ENCODE data around the gene COL4A6. TPM values are rescaled to one million over a fixed set of nuclear protein-coding genes. Genes with fewer than 3 reads are reported as not detected.

COL4A6 gene
- total RNA-seq, 1 donor from 2014 or later, result 1.0 TPM

GRCh38 chrX:108156934-108157466, 281.2 kb downstream of the COL4A6 start:
- Histone ChIP-seq H3K4me3 (ENCODE audit: low read length in 3 of 3) (no peak overlapping the region), H3K27me3 (ENCODE audit: control insufficient read depth in 3 of 3, insufficient read depth in 3 of 3, low read length in 3 of 3) (peaks cover 0 to 5% (median 0%) of the 10 kb centered on the region in 3 donors), H3K27ac (ENCODE audit: low read depth, low read length) (no peak overlapping the region)

DNA sequence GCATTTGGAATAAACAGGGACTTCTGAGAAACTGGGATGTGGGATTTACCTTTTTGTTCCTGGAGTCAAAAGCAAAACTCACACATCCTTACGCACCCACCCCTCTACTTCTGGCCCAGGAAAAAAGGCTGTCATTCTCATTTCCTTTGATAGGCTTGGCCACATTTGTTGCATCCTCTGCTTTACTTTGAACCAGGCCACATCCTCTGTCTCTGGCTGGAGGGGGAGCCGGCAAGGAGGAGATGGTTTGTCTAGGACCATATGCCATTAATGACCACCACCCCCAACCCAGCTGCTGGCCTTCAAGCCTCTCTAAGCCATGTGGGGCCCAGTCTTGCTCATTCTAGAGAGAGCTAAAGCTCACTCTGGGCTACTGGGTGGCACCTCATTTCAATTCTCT, 282.1 kb downstream of the COL4A6 start:
- Histone ChIP-seq H3K4me3 (ENCODE audit: low read length in 3 of 3) (no peak overlapping the region), H3K27ac (ENCODE audit: low read depth, low read length) (no peak overlapping the region), H3K9me3 (ENCODE audit: control insufficient read depth in 3 of 3, low read length in 3 of 3) (no peaks in the 10 kb centered on the region), H3K9ac (ENCODE audit: low read depth in 1 of 3, low read length in 3 of 3) (no peak overlapping the region), H3K4me1 (ENCODE audit: control insufficient read depth in 3 of 3, insufficient read depth in 3 of 3, low read length in 3 of 3) (no peaks in the 10 kb centered on the region), H3K27me3 (ENCODE audit: control insufficient read depth in 3 of 3, insufficient read depth in 3 of 3, low read length in 3 of 3) (peaks cover 0 to 5% (median 0%) of the 10 kb centered on the region in 3 donors), H3K36me3 (ENCODE audit: control insufficient read depth in 3 of 3, insufficient read depth in 3 of 3, low read length in 3 of 3) (peaks cover 3 to 17% (median 4%) of the 10 kb centered on the region in 3 donors)

More at GRCh38 chrX:108156934-108157466, 281.2 kb downstream of the COL4A6 start:
- Histone ChIP-seq H3K9me3 (ENCODE audit: control insufficient read depth in 3 of 3, low read length in 3 of 3) (no peaks in the 10 kb centered on the region), H3K4me1 (ENCODE audit: control insufficient read depth in 3 of 3, insufficient read depth in 3 of 3, low read length in 3 of 3) (no peaks in the 10 kb centered on the region), H3K9ac (ENCODE audit: low read depth in 1 of 3, low read length in 3 of 3) (no peak overlapping the region), H3K36me3 (ENCODE audit: control insufficient read depth in 3 of 3, insufficient read depth in 3 of 3, low read length in 3 of 3) (peaks cover 3 to 17% (median 4%) of the 10 kb centered on the region in 3 donors)

DNA sequence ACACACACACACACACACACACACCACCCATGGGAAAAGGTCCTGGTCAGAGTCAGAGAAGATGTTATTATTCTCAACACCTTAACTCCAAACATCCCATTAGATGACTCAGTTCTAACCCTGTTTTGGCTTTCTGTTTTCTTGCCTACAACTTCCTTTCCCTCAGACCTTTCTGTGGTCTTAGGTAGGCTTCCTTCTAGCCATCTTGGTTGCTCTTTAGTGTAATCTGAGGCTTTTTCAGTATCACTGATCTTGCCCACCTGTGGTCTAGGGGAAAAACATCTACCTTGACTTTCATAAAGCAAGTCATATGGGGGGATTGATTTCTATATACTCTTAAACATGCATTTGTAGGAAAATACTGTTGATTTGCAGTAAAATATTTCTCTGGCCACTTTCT, 289.7 kb downstream of the COL4A6 start:
- H3K36me3 ChIP-seq (ENCODE audit: control insufficient read depth in 3 of 3, insufficient read depth in 3 of 3, low read length in 3 of 3), result peaks cover 2 to 11% (median 6%) of the 10 kb centered on the region in 3 donors
- no peaks in the 10 kb centered on the region for H3K9me3 ChIP-seq (ENCODE audit: control insufficient read depth in 3 of 3, low read length in 3 of 3)
- H3K27ac ChIP-seq (ENCODE audit: low read depth, low read length), result no peak overlapping the region
- H3K9ac ChIP-seq (ENCODE audit: low read depth in 1 of 3, low read length in 3 of 3), result no peak overlapping the region
- H3K4me1 ChIP-seq (ENCODE audit: control insufficient read depth in 3 of 3, insufficient read depth in 3 of 3, low read length in 3 of 3), result no peaks in the 10 kb centered on the region
- H3K4me3 ChIP-seq (ENCODE audit: low read length in 3 of 3), result no peak overlapping the region
- H3K27me3 ChIP-seq (ENCODE audit: control insufficient read depth in 3 of 3, insufficient read depth in 3 of 3, low read length in 3 of 3), result no peaks in the 10 kb centered on the region

- no peak overlapping the region for H3K4me3 ChIP-seq (ENCODE audit: low read length in 3 of 3)
- H3K36me3 ChIP-seq (ENCODE audit: control insufficient read depth in 3 of 3, insufficient read depth in 3 of 3, low read length in 3 of 3), result peaks cover 9 to 19% (median 14%) of the 10 kb centered on the region in 3 donors
Observed at GRCh38 chrX:108138814-108139702, 299.2 kb downstream of the COL4A6 start.

DNA sequence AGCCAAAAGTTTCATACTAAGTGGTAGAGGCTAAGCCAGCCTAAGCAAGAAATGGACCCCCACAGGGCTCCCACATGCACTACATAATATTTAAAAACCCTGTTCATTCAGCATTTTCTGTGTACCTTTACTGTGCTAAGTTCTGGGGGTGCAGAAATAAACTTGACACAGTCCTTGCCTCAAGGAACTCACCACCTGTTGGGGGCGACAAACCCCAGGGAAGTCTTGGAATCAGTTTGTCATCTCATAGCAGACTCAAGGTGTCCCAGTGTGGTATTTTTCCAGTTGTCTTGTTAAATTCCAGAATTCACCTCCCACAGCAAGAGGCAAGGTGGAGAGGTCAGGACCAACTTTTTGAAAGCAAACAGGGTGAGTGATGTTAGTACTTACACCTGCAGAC, 303.5 kb downstream of the COL4A6 start:
- Histone ChIP-seq H3K9ac (ENCODE audit: low read depth in 1 of 3, low read length in 3 of 3) (no peak overlapping the region), H3K27ac (ENCODE audit: low read depth, low read length) (no peak overlapping the region), H3K4me3 (ENCODE audit: low read length in 3 of 3) (no peak overlapping the region), H3K36me3 (ENCODE audit: control insufficient read depth in 3 of 3, insufficient read depth in 3 of 3, low read length in 3 of 3) (peaks cover 9 to 26% (median 15%) of the 10 kb centered on the region in 3 donors), H3K9me3 (ENCODE audit: control insufficient read depth in 3 of 3, low read length in 3 of 3) (no peaks in the 10 kb centered on the region), H3K27me3 (ENCODE audit: control insufficient read depth in 3 of 3, insufficient read depth in 3 of 3, low read length in 3 of 3) (no peaks in the 10 kb centered on the region), H3K4me1 (ENCODE audit: control insufficient read depth in 3 of 3, insufficient read depth in 3 of 3, low read length in 3 of 3) (no peaks in the 10 kb centered on the region)

More at GRCh38 chrX:108138814-108139702, 299.2 kb downstream of the COL4A6 start:
- H3K27me3 ChIP-seq (ENCODE audit: control insufficient read depth in 3 of 3, insufficient read depth in 3 of 3, low read length in 3 of 3), result no peaks in the 10 kb centered on the region
- no peak overlapping the region for H3K27ac ChIP-seq (ENCODE audit: low read depth, low read length)
- H3K4me1 ChIP-seq (ENCODE audit: control insufficient read depth in 3 of 3, insufficient read depth in 3 of 3, low read length in 3 of 3), result no peaks in the 10 kb centered on the region
- H3K9me3 ChIP-seq (ENCODE audit: control insufficient read depth in 3 of 3, low read length in 3 of 3), result no peaks in the 10 kb centered on the region
- H3K9ac ChIP-seq (ENCODE audit: low read depth in 1 of 3, low read length in 3 of 3), result no peak overlapping the region

GRCh38 chrX:108132876-108133275, 305.3 kb downstream of the COL4A6 start:
- Histone ChIP-seq H3K4me3 (ENCODE audit: low read length in 3 of 3) (no peak overlapping the region), H3K27ac (ENCODE audit: low read depth, low read length) (no peak overlapping the region), H3K36me3 (ENCODE audit: control insufficient read depth in 3 of 3, insufficient read depth in 3 of 3, low read length in 3 of 3) (peaks cover 0 to 18% (median 6%) of the 10 kb centered on the region in 3 donors), H3K27me3 (ENCODE audit: control insufficient read depth in 3 of 3, insufficient read depth in 3 of 3, low read length in 3 of 3) (no peaks in the 10 kb centered on the region), H3K9ac (ENCODE audit: low read depth in 1 of 3, low read length in 3 of 3) (no peak overlapping the region), H3K9me3 (ENCODE audit: control insufficient read depth in 3 of 3, low read length in 3 of 3) (no peaks in the 10 kb centered on the region), H3K4me1 (ENCODE audit: control insufficient read depth in 3 of 3, insufficient read depth in 3 of 3, low read length in 3 of 3) (no peaks in the 10 kb centered on the region)

DNA sequence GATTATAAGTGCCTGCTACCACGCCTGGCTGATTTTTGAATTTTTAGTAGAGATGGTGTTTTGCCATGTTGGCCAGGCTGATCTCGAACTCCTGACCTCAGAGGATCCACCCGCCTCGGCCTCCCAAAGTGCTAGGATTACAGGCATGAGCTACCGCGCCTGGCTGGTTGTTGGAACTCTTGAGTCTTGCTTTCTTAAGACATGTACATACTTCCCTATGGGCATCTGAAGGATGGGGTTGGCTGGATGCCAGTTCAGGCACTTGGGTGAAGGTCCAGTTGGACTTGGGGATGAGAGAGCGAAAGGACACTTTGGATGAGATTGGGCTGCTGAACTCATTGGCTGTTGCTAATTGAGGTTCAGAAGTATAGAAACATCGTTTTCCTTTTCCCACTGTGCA, 306.2 kb downstream of the COL4A6 start:
- no peaks in the 10 kb centered on the region for H3K4me1 ChIP-seq (ENCODE audit: control insufficient read depth in 3 of 3, insufficient read depth in 3 of 3, low read length in 3 of 3)
- no peaks in the 10 kb centered on the region for H3K27me3 ChIP-seq (ENCODE audit: control insufficient read depth in 3 of 3, insufficient read depth in 3 of 3, low read length in 3 of 3)
- no peak overlapping the region for H3K27ac ChIP-seq (ENCODE audit: low read depth, low read length)
- H3K4me3 ChIP-seq (ENCODE audit: low read length in 3 of 3), result no peak overlapping the region
- H3K9me3 ChIP-seq (ENCODE audit: control insufficient read depth in 3 of 3, low read length in 3 of 3), result no peaks in the 10 kb centered on the region
- H3K9ac ChIP-seq (ENCODE audit: low read depth in 1 of 3, low read length in 3 of 3), result no peak overlapping the region
- peaks cover 0 to 17% (median 6%) of the 10 kb centered on the region in 3 donors for H3K36me3 ChIP-seq (ENCODE audit: control insufficient read depth in 3 of 3, insufficient read depth in 3 of 3, low read length in 3 of 3)

DNA sequence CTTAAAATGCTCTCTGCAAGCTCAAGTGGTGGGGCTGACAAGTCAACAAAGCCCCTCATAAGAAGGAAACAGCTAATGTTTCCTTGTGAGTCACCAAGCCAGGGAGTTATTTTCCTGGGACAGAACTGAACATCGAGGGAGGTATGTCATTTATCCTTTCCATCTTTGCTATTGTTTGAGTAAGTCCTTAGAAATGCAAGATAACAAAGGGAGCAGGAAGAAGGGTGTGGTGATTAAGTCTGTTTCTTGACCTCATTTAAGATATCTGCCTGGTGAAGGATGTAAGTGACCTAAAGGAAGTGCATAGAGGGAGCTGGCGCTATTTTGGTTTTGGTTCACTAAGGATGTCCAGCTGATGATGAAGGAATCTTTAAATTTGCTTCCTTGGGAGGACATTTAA, 306.8 kb downstream of the COL4A6 start:
- Histone ChIP-seq H3K4me3 (ENCODE audit: low read length in 3 of 3) (no peak overlapping the region), H3K9me3 (ENCODE audit: control insufficient read depth in 3 of 3, low read length in 3 of 3) (no peaks in the 10 kb centered on the region), H3K27me3 (ENCODE audit: control insufficient read depth in 3 of 3, insufficient read depth in 3 of 3, low read length in 3 of 3) (no peaks in the 10 kb centered on the region), H3K4me1 (ENCODE audit: control insufficient read depth in 3 of 3, insufficient read depth in 3 of 3, low read length in 3 of 3) (no peaks in the 10 kb centered on the region), H3K9ac (ENCODE audit: low read depth in 1 of 3, low read length in 3 of 3) (no peak overlapping the region), H3K27ac (ENCODE audit: low read depth, low read length) (no peak overlapping the region), H3K36me3 (ENCODE audit: control insufficient read depth in 3 of 3, insufficient read depth in 3 of 3, low read length in 3 of 3) (peaks cover 0 to 13% (median 6%) of the 10 kb centered on the region in 3 donors)

DNA sequence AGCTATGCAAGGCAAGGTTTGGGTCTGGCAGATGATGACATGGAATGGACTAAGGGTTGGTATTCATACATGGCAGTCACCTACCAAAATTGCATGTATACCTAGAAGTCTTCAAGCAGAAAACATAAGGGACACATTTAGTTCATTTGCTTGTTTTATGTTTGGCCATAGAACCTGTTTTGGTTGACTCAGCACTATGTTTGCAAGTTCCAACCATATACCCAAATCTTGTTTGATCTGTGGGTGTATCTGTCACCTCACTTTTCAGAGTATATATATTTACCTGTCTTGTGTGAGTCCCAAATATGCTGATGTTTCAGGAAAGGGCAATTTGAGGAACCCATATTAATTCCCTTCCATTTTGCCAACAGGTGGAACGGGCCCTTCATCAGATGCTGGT, 307.3 kb downstream of the COL4A6 start:
- H3K27ac ChIP-seq (ENCODE audit: low read depth, low read length), result no peak overlapping the region
- H3K9me3 ChIP-seq (ENCODE audit: control insufficient read depth in 3 of 3, low read length in 3 of 3), result no peaks in the 10 kb centered on the region
- H3K4me1 ChIP-seq (ENCODE audit: control insufficient read depth in 3 of 3, insufficient read depth in 3 of 3, low read length in 3 of 3), result no peaks in the 10 kb centered on the region
- H3K9ac ChIP-seq (ENCODE audit: low read depth in 1 of 3, low read length in 3 of 3), result no peak overlapping the region
- H3K4me3 ChIP-seq (ENCODE audit: low read length in 3 of 3), result no peak overlapping the region
- H3K36me3 ChIP-seq (ENCODE audit: control insufficient read depth in 3 of 3, insufficient read depth in 3 of 3, low read length in 3 of 3), result peaks cover 0 to 13% (median 6%) of the 10 kb centered on the region in 3 donors
- no peaks in the 10 kb centered on the region for H3K27me3 ChIP-seq (ENCODE audit: control insufficient read depth in 3 of 3, insufficient read depth in 3 of 3, low read length in 3 of 3)

GRCh38 chrX:108127152-108127551, 311.1 kb downstream of the COL4A6 start:
- no peak overlapping the region for H3K4me3 ChIP-seq (ENCODE audit: low read length in 3 of 3)
- peaks cover 0 to 14% (median 9%) of the 10 kb centered on the region in 3 donors for H3K4me1 ChIP-seq (ENCODE audit: control insufficient read depth in 3 of 3, insufficient read depth in 3 of 3, low read length in 3 of 3)
- H3K36me3 ChIP-seq (ENCODE audit: control insufficient read depth in 3 of 3, insufficient read depth in 3 of 3, low read length in 3 of 3), result peaks cover 0 to 6% (median 5%) of the 10 kb centered on the region in 3 donors
- no peak overlapping the region for H3K27ac ChIP-seq (ENCODE audit: low read depth, low read length)
- H3K27me3 ChIP-seq (ENCODE audit: control insufficient read depth in 3 of 3, insufficient read depth in 3 of 3, low read length in 3 of 3), result no peaks in the 10 kb centered on the region
- no peaks in the 10 kb centered on the region for H3K9me3 ChIP-seq (ENCODE audit: control insufficient read depth in 3 of 3, low read length in 3 of 3)
- H3K9ac ChIP-seq (ENCODE audit: low read depth in 1 of 3, low read length in 3 of 3), result no peak overlapping the region
